A549 treated with Mapracorat at 1 μM for 4 hours (cell line): ENCODE data around the gene ERFL. TPM values are rescaled to one million over a fixed set of nuclear protein-coding genes. Genes with fewer than 3 reads are reported as not detected.

Source experiments
- total RNA-seq: library from RNA; stranded (reverse); fragments of 200-300 nt; extraction: Qiagen RNA extraction; gene quantifications from 5 replicates; pipeline ENCODE4 v1.2.3, GENCODE V29; 2022

ERFL gene
- 0.20 to 0.46 TPM (median 0.35 TPM) in 5 replicates for total RNA-seq

GRCh38 chr19:41928221-41928683 lies at the start of gene ERFL:
Gene ERFL (minus strand): TSS chr19:41928449. CDS start chr19:41912919, 15,530 bp downstream.

DNA sequence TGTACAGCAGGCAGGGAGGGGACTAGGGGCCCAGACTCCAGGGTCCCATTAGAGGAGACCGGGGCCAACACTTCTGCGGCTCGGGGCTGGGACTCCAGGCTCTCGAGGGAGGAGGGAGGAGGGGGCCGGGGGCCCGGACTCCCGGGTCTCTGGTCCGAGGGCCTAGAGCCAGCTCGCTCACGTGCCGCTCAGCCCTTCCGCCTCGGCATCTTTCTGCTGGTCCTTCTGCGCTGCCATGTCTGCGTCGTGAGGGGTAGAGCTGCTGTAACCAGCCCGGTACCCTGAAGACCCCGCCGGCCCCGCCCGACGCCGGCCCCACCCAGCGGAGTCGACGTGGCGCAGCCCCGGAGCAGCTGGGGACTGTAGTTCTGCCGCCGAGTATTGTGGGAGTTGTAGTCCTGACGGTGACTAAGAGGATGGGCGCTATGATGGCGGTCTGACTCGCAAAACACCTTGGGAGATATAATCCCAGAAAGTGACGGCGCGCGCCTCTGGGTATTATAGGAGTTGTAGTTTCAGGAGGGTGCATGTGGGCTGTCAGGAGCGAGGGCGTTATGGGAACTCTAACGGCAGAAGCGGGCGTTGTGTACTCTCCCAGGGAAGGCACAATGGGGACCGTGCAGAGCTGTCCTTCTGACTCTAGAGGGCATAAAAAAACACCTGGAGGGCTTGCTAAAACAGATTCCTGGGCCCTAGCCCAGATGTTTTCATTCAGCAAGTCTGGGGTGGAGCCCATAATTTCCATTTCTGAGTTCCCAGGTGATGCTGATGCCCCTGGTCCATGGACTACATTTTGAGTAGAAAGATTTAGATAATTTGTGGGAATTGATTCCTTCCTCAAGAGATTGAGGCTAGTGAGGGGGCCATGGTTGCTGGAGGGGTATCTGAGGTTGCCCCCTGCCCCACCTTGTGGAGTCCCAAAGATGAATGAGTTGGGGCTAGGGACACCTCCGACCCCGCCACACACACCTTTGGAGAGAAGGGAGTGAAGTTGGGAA lies 31.1 kb upstream of the ERFL start, which contains the start of gene RABAC1:
RABAC1 (minus strand) TSS at position 266 of the 998 bp plus-strand sequence; CDS start at position 237, 29 bp downstream.

DNA sequence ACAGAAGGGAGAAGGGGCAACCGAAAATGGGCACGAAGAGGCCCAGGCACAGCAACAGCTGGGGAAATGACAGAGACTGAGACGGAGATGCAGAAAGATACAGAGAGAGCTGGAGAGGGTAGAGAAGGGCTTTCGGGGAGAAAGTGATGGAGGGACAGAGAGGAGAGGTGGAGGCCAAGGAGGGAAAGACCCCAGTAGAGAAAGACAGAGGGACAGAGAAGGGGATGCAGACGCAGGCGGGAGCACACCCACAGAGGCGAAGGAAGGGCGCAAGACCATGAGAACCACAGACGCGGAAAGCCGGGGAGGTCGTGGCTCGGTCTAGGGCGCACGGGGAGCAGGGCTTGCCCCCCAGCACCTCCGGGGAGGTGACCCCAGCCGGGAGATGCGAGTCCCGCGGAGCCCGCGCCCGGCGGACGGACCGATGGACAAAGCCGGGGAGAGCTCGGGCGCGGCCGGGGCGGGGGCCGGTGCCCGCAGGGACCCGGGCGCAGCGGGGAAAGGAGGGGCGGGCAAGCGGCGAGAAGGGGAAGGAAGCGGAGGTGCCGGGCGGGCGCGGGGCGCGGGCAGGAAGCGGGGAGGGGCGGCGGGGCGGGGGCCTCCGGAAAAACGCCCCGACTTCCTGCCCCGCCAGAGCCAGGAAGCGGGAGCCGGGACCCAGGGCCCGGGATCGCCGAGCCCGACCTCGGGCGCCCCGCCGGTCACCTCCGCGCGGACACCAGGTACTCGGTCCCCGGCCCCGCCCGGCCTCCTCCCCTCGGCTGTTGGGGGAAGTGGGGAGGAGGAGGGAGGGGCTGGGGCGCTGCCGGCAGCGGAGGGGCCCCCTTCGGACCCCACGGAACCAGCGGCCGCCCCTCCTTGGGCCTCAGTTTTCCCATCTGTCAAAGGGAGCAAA lies 45.4 kb downstream of the ERFL start, which contains the start of gene ARHGEF1:
ARHGEF1 (plus strand) TSS at position 617 of the 895 bp plus-strand sequence. CDS start 4,899 bp downstream, outside the sequence.

GRCh38 chr19:41876847-41877832 lies 51.1 kb downstream of the ERFL start, which contains the start of gene CD79A:
Gene CD79A (plus strand): TSS chr19:41877279. CDS start chr19:41877305, 26 bp downstream.

GRCh38 chr19:41859618-41860418 lies 68.4 kb downstream of the ERFL start, which contains the start of gene RPS19:
Gene RPS19 (plus strand): TSS chr19:41860255. CDS start chr19:41860775, 520 bp downstream.

Other genes starting within 250 kb of the ERFL start
- 0.07 to 0.15 TPM (median 0.12 TPM) in 4 of 5 replicates, not detected in the other for gene CEACAM7, start 240.2 kb downstream of the ERFL start, total RNA-seq
- gene CEACAM5, start 219.8 kb downstream of the ERFL start, total RNA-seq, result 1.3 to 2.0 TPM (median 1.5 TPM) in 5 replicates
- gene CEACAM6, start 172.9 kb downstream of the ERFL start, total RNA-seq, result 15.4 to 23.8 TPM (median 19.9 TPM) in 5 replicates
- not detected in 5 replicates for gene CEACAM3, start 131.9 kb downstream of the ERFL start, total RNA-seq
- not detected in 5 replicates for gene LYPD4, start 83.8 kb downstream of the ERFL start, total RNA-seq
- not detected in 5 replicates for gene DMRTC2, start 83.4 kb downstream of the ERFL start, total RNA-seq
- 9,095 to 10,005 TPM (median 9,200 TPM) in 5 replicates for gene RPS19, start 68.2 kb downstream of the ERFL start, total RNA-seq
- 0.32 to 1.2 TPM (median 0.90 TPM) in 5 replicates for gene CD79A, start 51.2 kb downstream of the ERFL start, total RNA-seq
- 75.9 to 130 TPM (median 117 TPM) in 5 replicates for gene ARHGEF1, start 45.3 kb downstream of the ERFL start, total RNA-seq
- 181 to 281 TPM (median 246 TPM) in 5 replicates for gene RABAC1, start 30.9 kb upstream of the ERFL start, total RNA-seq
- 3.4 to 4.8 TPM (median 4.1 TPM) in 5 replicates for gene ATP1A3, start 65.8 kb upstream of the ERFL start, total RNA-seq
- 0.33 to 0.53 TPM (median 0.43 TPM) in 5 replicates for gene GRIK5, start 141.8 kb upstream of the ERFL start, total RNA-seq
- gene ZNF574, start 147.7 kb upstream of the ERFL start, total RNA-seq, result 29.6 to 38.8 TPM (median 36.5 TPM) in 5 replicates
- gene POU2F2, start 204.0 kb upstream of the ERFL start, total RNA-seq, result 0.18 to 0.65 TPM (median 0.45 TPM) in 5 replicates